ENCODE data around the gene HPSE2. TPM values are rescaled to one million over a fixed set of nuclear protein-coding genes. Genes with fewer than 3 reads are reported as not detected.

Gene HPSE2
- total and polyA plus RNA-seq, 2 experiments from 2014 or later, result 0.10 to 0.24 TPM

DNA sequence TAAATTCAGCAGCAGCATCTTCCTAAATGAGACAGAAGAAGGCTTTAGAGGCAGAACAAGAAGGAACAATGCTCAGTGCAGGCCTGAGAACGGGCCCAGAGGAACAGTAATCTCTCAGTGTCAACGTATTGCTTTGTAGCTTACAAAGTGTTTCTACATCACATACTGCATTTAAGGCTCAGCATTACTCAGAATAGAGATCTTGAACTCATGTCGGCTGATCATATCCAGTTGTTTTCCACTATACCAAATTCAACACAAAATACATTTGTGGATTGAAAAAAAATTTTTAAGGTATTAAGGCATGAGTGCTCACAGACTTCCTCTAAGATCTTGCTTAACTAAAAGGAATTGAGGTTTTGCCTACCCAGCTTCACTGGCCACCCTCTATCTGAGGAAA, 325.1 kb downstream of the HPSE2 start:
- Mint-ChIP-seq H3K36me3 (ENCODE audit: low read depth) (no peaks in the 10 kb centered on the region), H3K9me3 (no peaks in the 10 kb centered on the region), H3K27me3 (ENCODE audit: insufficient read depth, low read depth, poor library complexity) (peaks cover 4% of the 10 kb centered on the region), H3K27ac (no peak overlapping the region), H3K4me1 (0 out of 3 replicates have a peak, but pooled peaks cover under 1% of the 10 kb centered on the region), H3K4me3 (no peak overlapping the region)
- no peaks in the 10 kb centered on the region for H3K27me3 ChIP-seq (ENCODE audit: insufficient read depth)
- TF ChIP-seq, protein P1, sequence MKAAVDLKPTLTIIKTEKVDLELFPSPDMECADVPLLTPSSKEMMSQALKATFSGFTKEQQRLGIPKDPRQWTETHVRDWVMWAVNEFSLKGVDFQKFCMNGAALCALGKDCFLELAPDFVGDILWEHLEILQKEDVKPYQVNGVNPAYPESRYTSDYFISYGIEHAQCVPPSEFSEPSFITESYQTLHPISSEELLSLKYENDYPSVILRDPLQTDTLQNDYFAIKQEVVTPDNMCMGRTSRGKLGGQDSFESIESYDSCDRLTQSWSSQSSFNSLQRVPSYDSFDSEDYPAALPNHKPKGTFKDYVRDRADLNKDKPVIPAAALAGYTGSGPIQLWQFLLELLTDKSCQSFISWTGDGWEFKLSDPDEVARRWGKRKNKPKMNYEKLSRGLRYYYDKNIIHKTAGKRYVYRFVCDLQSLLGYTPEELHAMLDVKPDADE (IDR thresholded peaks at IDR 0.05), result no peak
- TF ChIP-seq ZNF114 (CRISPR knock-in tag; IDR thresholded peaks at IDR 0.05) (no peak), ZNF331 (CRISPR knock-in tag; IDR thresholded peaks at IDR 0.05; ENCODE audit: low read depth) (no peak), EZH2phosphoT487 (IDR thresholded peaks at IDR 0.05; ENCODE audit: unreplicated experiment) (no peak), NANOG (IDR thresholded peaks at IDR 0.05; ENCODE audit: borderline replicate concordance) (no peak), EZH2 (IDR thresholded peaks at IDR 0.05; ENCODE audit: low read depth, unreplicated experiment) (no peak), JUNB (IDR thresholded peaks at IDR 0.05; ENCODE audit: unreplicated experiment) (no peak), CREB1 (CRISPR knock-in tag; IDR thresholded peaks at IDR 0.05; ENCODE audit: low read depth) (no peak), STAT1 (IDR thresholded peaks at IDR 0.05; ENCODE audit: unreplicated experiment) (no peak), POLR2AphosphoS5 (IDR thresholded peaks at IDR 0.05; ENCODE audit: low read depth) (no peak)
- TF ChIP-seq, protein P2, sequence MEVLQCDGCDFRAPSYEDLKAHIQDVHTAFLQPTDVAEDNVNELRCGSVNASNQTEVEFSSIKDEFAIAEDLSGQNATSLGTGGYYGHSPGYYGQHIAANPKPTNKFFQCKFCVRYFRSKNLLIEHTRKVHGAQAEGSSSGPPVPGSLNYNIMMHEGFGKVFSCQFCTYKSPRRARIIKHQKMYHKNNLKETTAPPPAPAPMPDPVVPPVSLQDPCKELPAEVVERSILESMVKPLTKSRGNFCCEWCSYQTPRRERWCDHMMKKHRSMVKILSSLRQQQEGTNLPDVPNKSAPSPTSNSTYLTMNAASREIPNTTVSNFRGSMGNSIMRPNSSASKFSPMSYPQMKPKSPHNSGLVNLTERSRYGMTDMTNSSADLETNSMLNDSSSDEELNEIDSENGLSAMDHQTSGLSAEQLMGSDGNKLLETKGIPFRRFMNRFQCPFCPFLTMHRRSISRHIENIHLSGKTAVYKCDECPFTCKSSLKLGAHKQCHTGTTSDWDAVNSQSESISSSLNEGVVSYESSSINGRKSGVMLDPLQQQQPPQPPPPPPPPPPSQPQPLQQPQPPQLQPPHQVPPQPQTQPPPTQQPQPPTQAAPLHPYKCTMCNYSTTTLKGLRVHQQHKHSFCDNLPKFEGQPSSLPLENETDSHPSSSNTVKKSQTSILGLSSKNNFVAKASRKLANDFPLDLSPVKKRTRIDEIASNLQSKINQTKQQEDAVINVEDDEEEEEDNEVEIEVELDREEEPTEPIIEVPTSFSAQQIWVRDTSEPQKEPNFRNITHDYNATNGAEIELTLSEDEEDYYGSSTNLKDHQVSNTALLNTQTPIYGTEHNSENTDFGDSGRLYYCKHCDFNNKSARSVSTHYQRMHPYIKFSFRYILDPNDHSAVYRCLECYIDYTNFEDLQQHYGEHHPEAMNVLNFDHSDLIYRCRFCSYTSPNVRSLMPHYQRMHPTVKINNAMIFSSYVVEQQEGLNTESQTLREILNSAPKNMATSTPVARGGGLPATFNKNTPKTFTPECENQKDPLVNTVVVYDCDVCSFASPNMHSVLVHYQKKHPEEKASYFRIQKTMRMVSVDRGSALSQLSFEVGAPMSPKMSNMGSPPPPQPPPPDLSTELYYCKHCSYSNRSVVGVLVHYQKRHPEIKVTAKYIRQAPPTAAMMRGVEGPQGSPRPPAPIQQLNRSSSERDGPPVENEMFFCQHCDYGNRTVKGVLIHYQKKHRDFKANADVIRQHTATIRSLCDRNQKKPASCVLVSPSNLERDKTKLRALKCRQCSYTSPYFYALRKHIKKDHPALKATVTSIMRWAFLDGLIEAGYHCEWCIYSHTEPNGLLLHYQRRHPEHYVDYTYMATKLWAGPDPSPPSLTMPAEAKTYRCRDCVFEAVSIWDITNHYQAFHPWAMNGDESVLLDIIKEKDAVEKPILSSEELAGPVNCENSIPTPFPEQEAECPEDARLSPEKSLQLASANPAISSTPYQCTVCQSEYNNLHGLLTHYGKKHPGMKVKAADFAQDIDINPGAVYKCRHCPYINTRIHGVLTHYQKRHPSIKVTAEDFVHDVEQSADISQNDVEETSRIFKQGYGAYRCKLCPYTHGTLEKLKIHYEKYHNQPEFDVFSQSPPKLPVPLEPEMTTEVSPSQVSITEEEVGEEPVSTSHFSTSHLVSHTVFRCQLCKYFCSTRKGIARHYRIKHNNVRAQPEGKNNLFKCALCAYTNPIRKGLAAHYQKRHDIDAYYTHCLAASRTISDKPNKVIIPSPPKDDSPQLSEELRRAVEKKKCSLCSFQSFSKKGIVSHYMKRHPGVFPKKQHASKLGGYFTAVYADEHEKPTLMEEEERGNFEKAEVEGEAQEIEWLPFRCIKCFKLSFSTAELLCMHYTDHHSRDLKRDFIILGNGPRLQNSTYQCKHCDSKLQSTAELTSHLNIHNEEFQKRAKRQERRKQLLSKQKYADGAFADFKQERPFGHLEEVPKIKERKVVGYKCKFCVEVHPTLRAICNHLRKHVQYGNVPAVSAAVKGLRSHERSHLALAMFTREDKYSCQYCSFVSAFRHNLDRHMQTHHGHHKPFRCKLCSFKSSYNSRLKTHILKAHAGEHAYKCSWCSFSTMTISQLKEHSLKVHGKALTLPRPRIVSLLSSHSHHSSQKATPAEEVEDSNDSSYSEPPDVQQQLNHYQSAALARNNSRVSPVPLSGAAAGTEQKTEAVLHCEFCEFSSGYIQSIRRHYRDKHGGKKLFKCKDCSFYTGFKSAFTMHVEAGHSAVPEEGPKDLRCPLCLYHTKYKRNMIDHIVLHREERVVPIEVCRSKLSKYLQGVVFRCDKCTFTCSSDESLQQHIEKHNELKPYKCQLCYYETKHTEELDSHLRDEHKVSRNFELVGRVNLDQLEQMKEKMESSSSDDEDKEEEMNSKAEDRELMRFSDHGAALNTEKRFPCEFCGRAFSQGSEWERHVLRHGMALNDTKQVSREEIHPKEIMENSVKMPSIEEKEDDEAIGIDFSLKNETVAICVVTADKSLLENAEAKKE (CRISPR knock-in tag; IDR thresholded peaks at IDR 0.05), result no peak
- TF ChIP-seq, protein P3, sequence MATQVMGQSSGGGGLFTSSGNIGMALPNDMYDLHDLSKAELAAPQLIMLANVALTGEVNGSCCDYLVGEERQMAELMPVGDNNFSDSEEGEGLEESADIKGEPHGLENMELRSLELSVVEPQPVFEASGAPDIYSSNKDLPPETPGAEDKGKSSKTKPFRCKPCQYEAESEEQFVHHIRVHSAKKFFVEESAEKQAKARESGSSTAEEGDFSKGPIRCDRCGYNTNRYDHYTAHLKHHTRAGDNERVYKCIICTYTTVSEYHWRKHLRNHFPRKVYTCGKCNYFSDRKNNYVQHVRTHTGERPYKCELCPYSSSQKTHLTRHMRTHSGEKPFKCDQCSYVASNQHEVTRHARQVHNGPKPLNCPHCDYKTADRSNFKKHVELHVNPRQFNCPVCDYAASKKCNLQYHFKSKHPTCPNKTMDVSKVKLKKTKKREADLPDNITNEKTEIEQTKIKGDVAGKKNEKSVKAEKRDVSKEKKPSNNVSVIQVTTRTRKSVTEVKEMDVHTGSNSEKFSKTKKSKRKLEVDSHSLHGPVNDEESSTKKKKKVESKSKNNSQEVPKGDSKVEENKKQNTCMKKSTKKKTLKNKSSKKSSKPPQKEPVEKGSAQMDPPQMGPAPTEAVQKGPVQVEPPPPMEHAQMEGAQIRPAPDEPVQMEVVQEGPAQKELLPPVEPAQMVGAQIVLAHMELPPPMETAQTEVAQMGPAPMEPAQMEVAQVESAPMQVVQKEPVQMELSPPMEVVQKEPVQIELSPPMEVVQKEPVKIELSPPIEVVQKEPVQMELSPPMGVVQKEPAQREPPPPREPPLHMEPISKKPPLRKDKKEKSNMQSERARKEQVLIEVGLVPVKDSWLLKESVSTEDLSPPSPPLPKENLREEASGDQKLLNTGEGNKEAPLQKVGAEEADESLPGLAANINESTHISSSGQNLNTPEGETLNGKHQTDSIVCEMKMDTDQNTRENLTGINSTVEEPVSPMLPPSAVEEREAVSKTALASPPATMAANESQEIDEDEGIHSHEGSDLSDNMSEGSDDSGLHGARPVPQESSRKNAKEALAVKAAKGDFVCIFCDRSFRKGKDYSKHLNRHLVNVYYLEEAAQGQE (IDR thresholded peaks at IDR 0.05; ENCODE audit: unreplicated experiment), result no peak
- TF ChIP-seq, protein P4, sequence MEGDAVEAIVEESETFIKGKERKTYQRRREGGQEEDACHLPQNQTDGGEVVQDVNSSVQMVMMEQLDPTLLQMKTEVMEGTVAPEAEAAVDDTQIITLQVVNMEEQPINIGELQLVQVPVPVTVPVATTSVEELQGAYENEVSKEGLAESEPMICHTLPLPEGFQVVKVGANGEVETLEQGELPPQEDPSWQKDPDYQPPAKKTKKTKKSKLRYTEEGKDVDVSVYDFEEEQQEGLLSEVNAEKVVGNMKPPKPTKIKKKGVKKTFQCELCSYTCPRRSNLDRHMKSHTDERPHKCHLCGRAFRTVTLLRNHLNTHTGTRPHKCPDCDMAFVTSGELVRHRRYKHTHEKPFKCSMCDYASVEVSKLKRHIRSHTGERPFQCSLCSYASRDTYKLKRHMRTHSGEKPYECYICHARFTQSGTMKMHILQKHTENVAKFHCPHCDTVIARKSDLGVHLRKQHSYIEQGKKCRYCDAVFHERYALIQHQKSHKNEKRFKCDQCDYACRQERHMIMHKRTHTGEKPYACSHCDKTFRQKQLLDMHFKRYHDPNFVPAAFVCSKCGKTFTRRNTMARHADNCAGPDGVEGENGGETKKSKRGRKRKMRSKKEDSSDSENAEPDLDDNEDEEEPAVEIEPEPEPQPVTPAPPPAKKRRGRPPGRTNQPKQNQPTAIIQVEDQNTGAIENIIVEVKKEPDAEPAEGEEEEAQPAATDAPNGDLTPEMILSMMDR (conservative IDR thresholded peaks at IDR 0.05; ENCODE audit: low read depth in 2 of 2), result no peak
- no peak overlapping the region for H3K4me3 ChIP-seq
- H3K27ac ChIP-seq (ENCODE audit: low read depth), result no peak overlapping the region
- ATAC-seq (no peak), DNase-seq (ENCODE audit: low spot score) (no peak)
- no peak overlapping the region for H3K4me2 ChIP-seq
- H3K4me1 ChIP-seq (ENCODE audit: insufficient read depth), result no peaks in the 10 kb centered on the region
- H3K79me2 ChIP-seq (replicated peaks; ENCODE audit: insufficient read depth), result no peaks in the 10 kb centered on the region
- H3K9me2 ChIP-seq (ENCODE audit: insufficient read depth), result no peaks in the 10 kb centered on the region
- H4K20me1 ChIP-seq (replicated peaks; ENCODE audit: insufficient read depth), result no peaks in the 10 kb centered on the region
- no peak overlapping the region for H2AFZ ChIP-seq
- no peaks in the 10 kb centered on the region for H3K36me3 ChIP-seq (ENCODE audit: insufficient read depth)
- no peaks in the 10 kb centered on the region for H3F3A ChIP-seq (replicated peaks; ENCODE audit: low read depth)

All from GM23338 (cell line).